Hypothalamus (tissue), 51 donors: ENCODE data around the gene MERTK.

Experiments used
- DNase-seq, 51 donors: peaks; one replicate each; lab custom pipeline; 2025; lab: John Stamatoyannopoulos, UW

Gene MERTK

DNA sequence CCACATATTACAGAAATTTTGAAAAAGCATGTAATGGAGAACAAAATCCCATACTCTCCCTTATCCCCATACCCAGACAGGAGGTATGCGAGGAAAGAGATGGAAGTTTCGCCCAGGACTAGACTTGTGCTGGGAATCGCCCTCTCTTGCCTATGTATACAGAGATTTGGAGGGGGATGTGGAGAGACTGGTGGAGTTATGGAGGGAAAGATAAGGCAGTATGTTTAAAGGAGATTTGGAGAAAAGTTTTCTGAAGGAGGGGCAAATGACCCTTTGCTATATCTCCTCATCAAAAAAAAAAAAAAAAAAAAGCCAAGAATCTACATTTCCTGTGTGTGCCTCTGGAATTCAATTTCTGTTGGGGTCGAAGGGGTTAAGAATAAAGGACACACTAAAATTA is 75.3 kb downstream of the MERTK start:
- DNase-seq: no peak

- no peak for DNase-seq
These were observed 76.7 kb downstream of the MERTK start for GRCh38 chr2:111975053-111975552.

DNA sequence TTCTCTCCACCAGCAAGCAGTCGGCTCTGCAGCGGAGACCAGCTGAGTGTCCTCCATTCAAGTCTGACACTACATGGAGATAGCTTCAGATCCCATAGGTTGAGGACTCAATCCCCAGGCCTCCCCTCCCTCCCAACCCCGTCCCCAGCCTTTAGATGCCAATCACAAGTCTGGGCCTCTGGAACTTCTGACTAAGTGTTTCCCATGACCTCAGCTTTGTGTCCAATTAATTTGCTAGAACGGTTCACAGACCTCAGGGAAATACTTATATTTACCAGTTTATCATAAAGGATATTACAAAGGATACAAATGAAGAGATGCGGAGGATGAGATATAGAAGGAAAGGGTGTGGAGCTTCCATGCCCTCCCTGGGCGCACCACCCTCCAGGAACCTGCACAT is 77.4 kb downstream of the MERTK start:
- no peak for DNase-seq

- no peak for DNase-seq
These were observed 78.8 kb downstream of the MERTK start for GRCh38 chr2:111977240-111977639.

- DNase-seq: no peak
These were observed 80.2 kb downstream of the MERTK start for GRCh38 chr2:111978452-111979170.

- DNase-seq: no peak
These were observed 83.3 kb downstream of the MERTK start for GRCh38 chr2:111981666-111982065.

GRCh38 chr2:111982822-111983221 is 84.4 kb downstream of the MERTK start:
- DNase-seq: no peak

DNA sequence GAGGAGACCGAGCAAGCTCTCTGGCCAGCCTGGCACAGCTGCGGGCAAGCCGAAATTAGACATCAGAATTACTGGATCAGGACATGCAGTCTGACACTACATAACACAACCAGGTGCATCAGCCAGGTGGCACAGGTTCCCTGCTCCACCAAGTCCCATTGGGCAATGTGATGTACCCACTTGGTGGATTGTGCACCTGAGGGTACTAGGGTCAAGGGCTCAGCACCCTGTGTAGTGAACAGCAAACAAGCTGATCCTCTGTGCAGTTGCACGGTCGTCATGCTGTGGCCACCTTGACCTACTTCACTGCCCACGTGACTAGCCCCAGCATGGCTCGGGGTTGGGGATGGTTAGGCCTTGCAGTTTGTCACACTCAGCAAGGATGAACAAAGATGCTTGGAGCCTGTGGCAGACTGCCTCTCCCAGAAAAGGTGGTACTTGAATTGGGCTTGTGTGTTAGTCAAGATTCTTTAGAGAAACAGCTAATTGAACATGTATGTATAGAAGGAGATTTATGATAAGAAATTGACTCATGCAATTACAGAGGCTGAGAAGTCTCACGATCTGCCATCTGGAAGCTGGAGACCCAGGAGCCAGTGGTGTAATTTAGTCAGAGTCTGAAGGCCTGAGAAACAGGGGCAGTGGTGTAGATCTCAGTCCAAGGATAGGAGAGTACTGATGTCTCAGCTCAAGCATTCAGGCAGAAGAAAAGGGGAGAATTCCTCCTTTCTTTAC is 85.2 kb downstream of the MERTK start:
- no peak for DNase-seq

GRCh38 chr2:111984213-111984604 is 85.8 kb downstream of the MERTK start:
- no peak for DNase-seq

GRCh38 chr2:111985514-111985913 is 87.1 kb downstream of the MERTK start:
- no peak for DNase-seq

DNA sequence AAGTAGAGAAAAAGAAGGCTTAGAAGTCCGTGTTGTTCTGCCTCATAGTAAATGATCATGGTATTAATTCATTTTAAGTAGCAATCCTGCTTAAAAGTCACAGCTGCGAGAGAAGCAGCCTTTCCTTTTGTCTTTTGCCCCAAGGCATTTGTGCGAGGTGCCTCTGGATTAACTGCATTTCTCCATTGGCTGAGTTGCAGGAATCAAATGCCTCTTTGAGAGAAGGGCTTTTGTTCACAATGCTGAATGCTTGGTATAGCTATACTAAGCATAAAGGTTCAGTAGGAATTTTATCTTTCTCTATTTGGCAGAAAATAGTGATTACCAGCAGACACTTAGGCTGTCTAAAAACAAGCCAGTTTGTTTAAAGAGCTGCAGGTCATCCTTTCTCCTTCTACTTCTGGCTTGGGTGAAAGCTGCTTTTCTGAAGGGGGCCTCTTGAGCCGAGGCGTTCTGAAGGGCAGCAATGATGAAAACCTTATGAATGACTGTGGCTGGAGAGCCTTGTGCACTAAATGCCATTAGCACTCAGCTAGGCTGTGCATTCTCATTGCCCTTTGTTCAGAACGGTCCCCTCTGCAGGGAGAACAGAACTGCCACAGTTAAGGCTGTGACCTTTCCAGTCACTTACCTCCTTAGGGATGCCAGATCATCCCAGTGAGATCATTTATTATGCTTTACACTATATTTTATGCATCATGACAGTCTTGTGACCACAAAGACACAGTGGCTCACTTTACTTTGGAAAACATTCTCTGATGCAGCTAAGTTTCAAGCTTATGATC is 87.9 kb downstream of the MERTK start:
- no peak for DNase-seq

DNA sequence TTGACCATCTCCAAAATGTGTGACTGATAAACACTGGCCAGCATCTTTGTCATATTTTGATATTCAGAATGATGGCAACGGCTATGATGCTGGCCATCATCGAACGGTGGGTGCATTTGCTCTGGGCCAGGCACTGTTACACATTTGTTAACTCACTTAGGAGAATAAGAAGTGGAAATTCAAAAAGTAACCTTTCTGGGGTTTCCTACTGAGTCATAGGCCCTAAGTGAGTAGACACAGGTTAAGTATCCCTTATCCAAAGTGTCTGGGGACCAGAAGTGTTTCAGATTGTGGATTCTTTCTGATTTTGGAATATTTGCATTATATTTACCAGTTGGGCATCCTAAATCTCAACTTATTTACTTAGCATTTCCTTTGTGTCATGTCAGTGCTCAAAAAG is 92.0 kb downstream of the MERTK start:
- DNase-seq: no peak

DNA sequence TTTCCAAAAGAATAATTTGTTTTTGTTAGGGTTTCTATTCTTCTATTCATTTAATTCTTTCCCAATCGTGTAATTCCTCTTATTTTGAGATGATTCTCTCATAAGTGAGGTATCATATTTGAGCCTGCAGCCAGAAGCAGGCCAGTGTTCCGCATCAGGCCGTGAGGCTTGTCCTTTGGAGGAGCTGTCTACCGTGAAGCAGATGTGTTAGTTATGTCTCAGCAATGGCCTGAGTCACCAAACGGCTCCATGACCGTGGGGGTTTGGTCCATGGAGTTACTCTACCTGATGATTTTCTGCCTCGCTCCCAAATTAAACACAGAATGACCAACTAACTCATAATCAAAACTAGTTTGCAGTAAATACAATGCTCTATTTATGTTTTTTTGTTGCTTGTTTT is 92.4 kb downstream of the MERTK start:
- no peak for DNase-seq

DNA sequence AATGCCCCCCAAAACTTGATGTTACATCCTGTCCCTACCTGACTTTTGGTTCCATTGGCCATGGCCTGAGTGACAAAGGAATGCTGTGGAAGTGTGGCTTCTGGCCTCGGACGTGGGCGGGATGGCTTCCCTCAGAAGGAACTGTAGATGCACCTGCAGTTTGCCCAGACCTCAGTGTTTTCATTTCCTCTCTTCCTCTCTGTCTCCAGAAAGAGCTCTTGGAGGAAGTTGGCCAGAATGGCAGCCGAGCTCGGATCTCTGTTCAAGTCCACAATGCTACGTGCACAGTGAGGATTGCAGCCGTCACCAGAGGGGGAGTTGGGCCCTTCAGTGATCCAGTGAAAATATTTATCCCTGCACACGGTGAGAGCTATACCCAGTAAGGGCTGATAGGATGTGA is 95.6 kb downstream of the MERTK start:
- no peak for DNase-seq

- DNase-seq: no peak
These were observed 96.7 kb downstream of the MERTK start for GRCh38 chr2:111995148-111995547.

DNA sequence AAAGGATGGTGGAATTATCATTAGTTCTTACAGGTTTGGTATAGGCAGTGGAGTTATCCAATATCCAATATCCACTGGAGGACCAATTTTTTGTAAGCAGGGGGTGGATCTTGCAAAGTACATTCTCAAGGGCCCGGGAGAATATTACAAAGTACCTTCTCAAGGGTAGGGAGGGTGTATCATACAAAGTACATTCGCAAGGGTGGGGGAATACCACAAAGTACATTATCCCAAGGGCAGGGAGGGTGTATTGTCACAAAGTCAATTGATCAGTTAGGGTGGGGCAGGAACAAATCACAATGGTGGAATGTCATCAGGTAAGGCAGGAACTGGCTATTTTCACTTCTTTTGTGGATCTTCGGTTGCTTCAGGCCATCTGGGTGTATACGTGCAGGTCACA is 101.4 kb downstream of the MERTK start:
- no peak for DNase-seq

- no peak for DNase-seq
These were observed 102.2 kb downstream of the MERTK start for GRCh38 chr2:112000399-112001135.

- DNase-seq: no peak
These were observed 102.8 kb downstream of the MERTK start for GRCh38 chr2:112001136-112001715.

- no peak for DNase-seq
These were observed 103.5 kb downstream of the MERTK start for GRCh38 chr2:112001942-112002341.

DNA sequence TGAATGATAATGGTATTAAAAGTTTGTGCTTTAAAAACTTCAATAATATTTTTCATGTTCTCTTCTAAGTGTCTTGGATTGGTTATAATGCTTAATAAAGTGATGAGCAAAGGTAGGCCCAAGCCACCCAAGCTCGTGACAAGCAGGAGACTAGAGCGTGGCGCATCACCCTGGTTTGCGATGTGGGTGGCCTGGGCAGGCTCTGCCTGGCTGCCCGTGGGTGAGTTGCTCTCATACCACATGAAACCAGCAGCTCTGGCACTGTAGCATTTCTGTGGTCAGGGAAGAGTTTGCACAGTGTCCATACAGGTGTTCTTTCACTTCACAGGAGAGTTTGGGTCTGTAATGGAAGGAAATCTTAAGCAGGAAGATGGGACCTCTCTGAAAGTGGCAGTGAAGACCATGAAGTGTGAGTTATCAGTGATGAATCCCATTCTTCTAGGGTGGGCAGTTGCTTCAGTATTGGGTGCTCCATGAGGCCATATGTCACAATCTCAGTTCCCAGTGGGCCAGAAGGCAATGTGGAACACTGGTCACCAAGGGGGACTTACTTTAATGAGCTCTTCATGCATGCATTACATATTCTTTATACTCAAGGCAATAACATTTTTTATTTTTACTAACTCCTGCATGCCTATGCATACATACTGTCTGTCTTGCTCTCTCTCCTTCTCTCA is 105.3 kb downstream of the MERTK start:
- DNase-seq: no peak
